H1 (cell line): ENCODE data around the gene ATE1. TPM values are rescaled to one million over a fixed set of nuclear protein-coding genes. Genes with fewer than 3 reads are reported as not detected.

Experiments
- CHD1 ChIP-seq: IDR thresholded peaks from 2 replicates; pipeline ENCODE4 v1.6.1; 2012; ENCODE audit warnings: low read depth, low read length, improper control_type of control experiment
- EGR1 ChIP-seq: IDR thresholded peaks from 2 replicates; pipeline ENCODE4 v1.6.1; 2011; ENCODE audit warnings: low read depth, low read length, borderline replicate concordance
- POLR2AphosphoS5 ChIP-seq: IDR thresholded peaks from 2 replicates; pipeline ENCODE4 v1.6.1; 2011; ENCODE audit warnings: low read depth, low read length
- RAD21 ChIP-seq, 2 experiments: IDR thresholded peaks in 1 of 2; conservative IDR thresholded peaks in 1 of 2; 2 replicates each; pipeline ENCODE4 v1.6.1; 2011; ENCODE audit warnings: low read depth in 2 of 2, low read length in 2 of 2, improper control_type of control experiment in 1 of 2, inconsistent platforms in 1 of 2, mild to moderate bottlenecking in 1 of 2, moderate library complexity in 1 of 2
- polyA plus RNA-seq, 7 experiments: library from polyadenylated mRNA; depleted of rRNA in 3 of 7; stranded (reverse) in 5 of 7; unstranded in 2 of 7; fragments of >200 nt in 5 of 7; fragments of 200-250 nt in 2 of 7; gene quantifications; 1 replicate in 5 of 7; 2 replicates in 1 of 7; 4 replicates in 1 of 7; pipeline versions ENCODE4 v1.2.1 to v1.2.3, GENCODE V29; 2011 to 2013; ENCODE audit warnings: missing spikeins in 2 of 7, mixed read lengths in 2 of 7
- total RNA-seq: library from RNA; stranded (reverse); fragmentation: NEBNext Ultra II Directional; extraction: Animal tissue kit (Norgen Biotek cat#: 25700); gene quantifications from 2 replicates; pipeline ENCODE4 v1.2.1, GENCODE V29; 2021

The ATE1 gene
- total and polyA plus RNA-seq, 2 of the 8 experiments (the other 6 are each of a cell fraction or from before 2014, with no cell fraction given) = 8.8 to 26.9 TPM

DNA sequence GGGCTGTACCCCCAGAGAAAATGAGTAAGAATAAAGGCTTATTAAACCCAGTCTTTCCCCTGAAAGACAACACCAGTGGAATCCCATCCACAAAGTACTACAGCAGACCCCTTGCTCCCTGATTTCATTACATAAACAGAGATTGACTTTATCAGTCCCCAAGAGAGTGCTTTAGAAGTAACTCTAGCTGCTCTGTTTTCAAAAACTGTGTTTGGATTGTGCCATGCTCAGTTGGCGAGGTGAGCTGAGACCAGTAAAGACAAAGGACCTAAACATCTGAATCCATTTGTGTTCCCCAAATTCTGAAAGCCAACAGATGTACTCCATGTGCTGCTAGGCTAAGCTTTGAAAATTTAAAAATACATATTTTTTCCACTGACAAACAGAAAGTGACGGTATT lies 127.0 kb downstream of the ATE1 start (continued):
- TF ChIP-seq POLR2AphosphoS5 (no peak), RAD21 (IDR thresholded peaks at IDR 0.05 in 1 of 2, conservative IDR thresholded peaks at IDR 0.05 in 1 of 2; ENCODE audit: low read depth in 2 of 2, low read length in 2 of 2) (no peak), EGR1 (no peak), CHD1 (no peak)
